OCI-LY3 (cell line): Measurements from ENCODE around the gene TPM1.

Experiments used
- EZH2phosphoT487 ChIP-seq: fragments of 200-600 bp; shearing (Covaris generic); IDR thresholded peaks from 2 replicates; pipeline ENCODE4 v1.6.1; 2018; ENCODE audit warnings: antibody characterized with exemption, mixed run types, low read depth
- TF ChIP-seq, protein P1 (sequence below): fragments of 200-600, 300-600 bp; sonication (generic); IDR thresholded peaks from 2 replicates; pipeline ENCODE4 v1.5.1; 2014; ENCODE audit warnings: antibody characterized with exemption, low read length, low read depth

DNA sequence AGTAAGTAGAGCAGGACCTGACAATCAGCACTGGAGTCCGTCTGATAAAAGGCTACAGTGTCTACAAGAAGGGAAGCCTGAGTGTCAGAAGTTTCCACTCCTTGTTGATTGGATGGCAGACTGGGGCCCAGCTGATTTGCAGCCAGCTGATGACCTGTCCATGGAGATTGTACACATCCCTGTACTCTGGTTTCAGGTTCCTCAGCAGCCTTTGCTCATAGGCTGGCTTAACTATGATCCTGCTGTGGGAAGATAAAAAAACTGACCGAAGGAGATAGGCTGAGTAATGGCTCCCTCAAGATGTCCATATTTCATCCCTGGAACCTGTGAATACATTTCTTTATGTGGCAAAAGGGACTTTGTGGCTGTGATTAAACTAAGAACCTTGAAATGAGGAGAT, 67.4 kb downstream of the TPM1 start:
- TF ChIP-seq, protein P1, sequence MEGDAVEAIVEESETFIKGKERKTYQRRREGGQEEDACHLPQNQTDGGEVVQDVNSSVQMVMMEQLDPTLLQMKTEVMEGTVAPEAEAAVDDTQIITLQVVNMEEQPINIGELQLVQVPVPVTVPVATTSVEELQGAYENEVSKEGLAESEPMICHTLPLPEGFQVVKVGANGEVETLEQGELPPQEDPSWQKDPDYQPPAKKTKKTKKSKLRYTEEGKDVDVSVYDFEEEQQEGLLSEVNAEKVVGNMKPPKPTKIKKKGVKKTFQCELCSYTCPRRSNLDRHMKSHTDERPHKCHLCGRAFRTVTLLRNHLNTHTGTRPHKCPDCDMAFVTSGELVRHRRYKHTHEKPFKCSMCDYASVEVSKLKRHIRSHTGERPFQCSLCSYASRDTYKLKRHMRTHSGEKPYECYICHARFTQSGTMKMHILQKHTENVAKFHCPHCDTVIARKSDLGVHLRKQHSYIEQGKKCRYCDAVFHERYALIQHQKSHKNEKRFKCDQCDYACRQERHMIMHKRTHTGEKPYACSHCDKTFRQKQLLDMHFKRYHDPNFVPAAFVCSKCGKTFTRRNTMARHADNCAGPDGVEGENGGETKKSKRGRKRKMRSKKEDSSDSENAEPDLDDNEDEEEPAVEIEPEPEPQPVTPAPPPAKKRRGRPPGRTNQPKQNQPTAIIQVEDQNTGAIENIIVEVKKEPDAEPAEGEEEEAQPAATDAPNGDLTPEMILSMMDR: no peak
- no peak for TF ChIP-seq EZH2phosphoT487
